Parathyroid adenoma (tissue), 2 donors: Measurements from ENCODE around the gene TRPM5.

Experiments
- H2AFZ ChIP-seq: fragments of 300-600 bp; sonication (generic); one replicate; pipeline ENCODE4 v1.7.0; 2017; ENCODE audit warnings: antibody characterized with exemption, mild to moderate bottlenecking
- H3K27ac ChIP-seq: fragments of 300-600 bp; sonication (generic); one replicate; pipeline ENCODE4 v1.7.0; 2017
- H3K27me3 ChIP-seq: fragments of 300-600 bp; sonication (generic); one replicate; pipeline ENCODE4 v1.7.0; 2017; ENCODE audit warnings: low read length; ENCODE audit not compliant: control insufficient read depth, insufficient read depth
- H3K36me3 ChIP-seq: fragments of 300-600 bp; sonication (generic); one replicate; pipeline ENCODE4 v1.7.0; 2017; ENCODE audit warnings: low read length; ENCODE audit not compliant: control insufficient read depth, insufficient read depth
- H3K4me1 ChIP-seq: fragments of 300-600 bp; sonication (generic); one replicate; pipeline ENCODE4 v1.7.0; 2017; ENCODE audit warnings: control low read depth
- H3K4me2 ChIP-seq: fragments of 300-600 bp; sonication (generic); one replicate; pipeline ENCODE4 v1.7.0; 2017; ENCODE audit warnings: low read length
- H3K4me3 ChIP-seq: fragments of 300-600 bp; sonication (generic); one replicate; pipeline ENCODE4 v1.7.0; 2017; ENCODE audit warnings: low read depth, low read length
- H3K79me2 ChIP-seq: fragments of 300-600 bp; sonication (generic); one replicate; pipeline ENCODE4 v1.7.0; 2017; ENCODE audit warnings: control low read depth
- H3K9ac ChIP-seq: fragments of 300-600 bp; sonication (generic); one replicate; pipeline ENCODE4 v1.7.0; 2017; ENCODE audit warnings: mild to moderate bottlenecking
- H3K9me3 ChIP-seq: fragments of 300-600 bp; sonication (generic); one replicate; pipeline ENCODE4 v1.7.0; 2017; ENCODE audit warnings: low read length; ENCODE audit not compliant: control insufficient read depth
- CTCF ChIP-seq: fragments of 300-600 bp; sonication (generic); IDR thresholded peaks from one replicate; pipeline ENCODE4 v1.7.0; 2017; ENCODE audit warnings: antibody characterized with exemption, mild to moderate bottlenecking
- donor health status: primary hyperparathyroidism.

The TRPM5 gene

DNA sequence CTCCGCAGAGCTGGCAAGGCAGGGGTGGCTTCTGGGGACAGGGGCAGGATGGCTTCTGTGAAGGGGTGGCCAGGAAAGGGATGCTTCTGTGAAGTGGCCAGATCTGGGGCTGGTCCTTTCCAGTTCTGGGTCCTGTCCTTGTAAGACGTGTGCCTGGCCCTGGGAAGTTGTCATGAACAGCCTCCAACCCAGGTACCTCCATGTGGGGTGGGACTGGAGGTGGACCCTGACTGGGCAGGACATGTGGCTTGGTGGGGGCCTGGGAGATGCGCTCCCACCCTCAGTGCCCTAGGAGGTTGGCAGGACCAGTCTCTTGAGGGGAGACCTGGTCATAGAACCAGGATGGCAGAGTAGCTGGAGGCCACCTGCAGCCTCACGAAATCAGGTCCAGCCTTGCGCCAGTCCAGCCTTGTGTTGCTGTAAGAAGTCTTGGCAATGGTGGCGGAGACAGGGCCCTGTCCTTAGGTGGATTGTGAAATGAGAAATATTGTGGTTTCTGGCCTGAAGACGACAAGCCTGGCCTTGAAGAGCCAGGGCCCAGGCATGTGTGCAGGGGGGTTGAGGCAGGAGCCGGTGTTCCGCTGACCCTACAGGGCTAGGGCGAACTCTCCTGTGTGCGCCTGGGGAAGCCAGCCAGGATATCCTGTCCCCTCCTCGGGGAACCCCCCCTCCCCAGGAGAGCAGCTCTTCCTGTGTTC, 3.1 kb upstream of the TRPM5 start:
- Histone ChIP-seq H3K4me1 (no peaks in the 10 kb centered on the region), H3K79me2 (peaks cover 15% of the 10 kb centered on the region), H3K9ac (no peak overlapping the region), H3K36me3 (no peaks in the 10 kb centered on the region), H3K27ac (no peak overlapping the region), H3K4me3 (no peak overlapping the region), H3K9me3 (no peaks in the 10 kb centered on the region), H3K4me2 (no peak overlapping the region), H2AFZ (no peak overlapping the region), H3K27me3 (no peaks in the 10 kb centered on the region)
- TF ChIP-seq CTCF = no peak

DNA sequence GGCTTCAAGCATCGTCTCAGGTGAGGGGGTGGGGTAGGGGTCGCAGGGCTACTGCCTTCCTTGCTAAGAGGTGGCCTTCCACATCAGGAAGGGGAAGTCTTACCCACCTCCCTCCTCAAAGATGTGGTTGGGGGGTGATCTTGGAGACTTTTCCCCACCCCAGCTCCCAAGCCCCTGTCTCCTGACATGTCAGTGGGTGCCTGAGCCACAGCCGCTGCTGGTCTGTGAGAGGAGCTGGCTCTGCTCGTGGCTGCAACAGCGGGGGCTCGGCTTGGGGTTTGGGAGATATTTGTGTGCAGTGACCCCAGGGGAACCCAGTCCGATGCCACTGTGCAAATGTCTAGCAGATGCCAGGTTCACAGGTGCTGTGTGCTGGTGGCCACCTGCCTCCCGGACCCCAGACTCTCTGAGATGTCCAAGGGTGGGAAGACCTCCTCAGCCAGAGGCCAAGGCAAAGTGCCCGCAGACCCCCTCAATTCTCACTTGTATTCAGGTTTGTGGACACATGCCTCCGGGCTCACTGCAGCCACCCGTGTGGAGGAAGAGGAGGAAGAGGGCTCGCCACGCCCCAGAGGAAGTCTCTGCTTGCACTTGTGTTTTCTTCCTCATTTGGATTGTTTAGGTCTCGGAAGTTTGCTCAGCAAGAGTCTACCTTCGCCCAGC, 2.4 kb upstream of the TRPM5 start:
- Histone ChIP-seq H3K4me3 (no peak overlapping the region), H3K9ac (no peak overlapping the region)

DNA sequence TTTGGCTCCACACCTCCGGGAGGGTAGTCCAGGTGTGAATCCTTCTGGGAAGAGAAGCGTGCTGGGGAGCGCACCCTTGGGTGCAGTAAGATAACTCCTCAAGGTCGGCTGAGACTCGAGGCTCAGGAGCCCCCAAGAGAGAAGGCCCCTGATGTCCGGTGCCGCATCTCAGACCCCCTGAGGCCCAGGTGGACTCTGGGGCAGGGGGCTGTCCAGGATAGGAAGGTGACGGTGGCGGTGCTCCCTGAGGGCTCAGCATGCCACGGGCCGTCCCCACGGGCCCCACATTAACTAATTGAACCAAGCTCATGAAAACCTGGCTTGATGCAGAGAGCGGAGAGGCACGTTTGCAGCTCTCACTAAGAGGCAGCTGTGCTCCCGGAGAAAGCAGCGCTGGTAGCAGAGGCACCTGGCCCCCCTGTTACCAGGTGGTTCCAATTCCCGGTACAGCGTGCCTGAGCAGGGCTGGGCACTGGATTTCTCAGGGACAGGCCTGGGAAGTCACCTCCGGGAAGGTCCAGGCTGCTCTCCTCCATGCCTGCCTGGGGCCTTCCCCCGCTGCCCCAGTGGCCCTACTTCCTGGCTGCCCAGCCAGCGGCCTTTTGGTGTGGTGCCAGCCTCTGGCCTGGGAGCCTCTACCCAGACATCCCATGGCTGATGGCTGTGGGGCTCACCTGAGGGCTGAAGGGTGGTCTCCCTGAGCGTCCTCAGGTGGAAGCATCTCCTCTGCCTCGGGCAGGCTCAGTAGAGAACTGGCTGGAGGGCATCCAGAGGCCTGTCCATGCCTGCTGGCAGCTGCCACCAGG, 1.6 kb upstream of the TRPM5 start:
- H3K27ac ChIP-seq = peak overlapping the region; percentile 24
- H2AFZ ChIP-seq = peak overlapping the region; percentile 42
- H3K36me3 ChIP-seq = no peaks in the 10 kb centered on the region
- H3K4me2 ChIP-seq = peak overlapping the region; percentile 80
- H3K79me2 ChIP-seq = peaks cover 15% of the 10 kb centered on the region
- TF ChIP-seq CTCF = no peak
- H3K9ac ChIP-seq = no peak overlapping the region
- no peaks in the 10 kb centered on the region for H3K9me3 ChIP-seq
- no peaks in the 10 kb centered on the region for H3K4me1 ChIP-seq
- H3K27me3 ChIP-seq = no peaks in the 10 kb centered on the region
- H3K4me3 ChIP-seq = peak overlapping the region; percentile 52

More for the DNA sequence above, 2.4 kb upstream of the TRPM5 start:
- Histone ChIP-seq H3K9me3 (no peaks in the 10 kb centered on the region), H3K27ac (no peak overlapping the region), H3K36me3 (no peaks in the 10 kb centered on the region), H3K4me1 (no peaks in the 10 kb centered on the region), H3K79me2 (peaks cover 15% of the 10 kb centered on the region), H3K4me2 (peak overlapping the region; percentile 80), H2AFZ (no peak overlapping the region), H3K27me3 (no peaks in the 10 kb centered on the region)
- no peak for TF ChIP-seq CTCF

DNA sequence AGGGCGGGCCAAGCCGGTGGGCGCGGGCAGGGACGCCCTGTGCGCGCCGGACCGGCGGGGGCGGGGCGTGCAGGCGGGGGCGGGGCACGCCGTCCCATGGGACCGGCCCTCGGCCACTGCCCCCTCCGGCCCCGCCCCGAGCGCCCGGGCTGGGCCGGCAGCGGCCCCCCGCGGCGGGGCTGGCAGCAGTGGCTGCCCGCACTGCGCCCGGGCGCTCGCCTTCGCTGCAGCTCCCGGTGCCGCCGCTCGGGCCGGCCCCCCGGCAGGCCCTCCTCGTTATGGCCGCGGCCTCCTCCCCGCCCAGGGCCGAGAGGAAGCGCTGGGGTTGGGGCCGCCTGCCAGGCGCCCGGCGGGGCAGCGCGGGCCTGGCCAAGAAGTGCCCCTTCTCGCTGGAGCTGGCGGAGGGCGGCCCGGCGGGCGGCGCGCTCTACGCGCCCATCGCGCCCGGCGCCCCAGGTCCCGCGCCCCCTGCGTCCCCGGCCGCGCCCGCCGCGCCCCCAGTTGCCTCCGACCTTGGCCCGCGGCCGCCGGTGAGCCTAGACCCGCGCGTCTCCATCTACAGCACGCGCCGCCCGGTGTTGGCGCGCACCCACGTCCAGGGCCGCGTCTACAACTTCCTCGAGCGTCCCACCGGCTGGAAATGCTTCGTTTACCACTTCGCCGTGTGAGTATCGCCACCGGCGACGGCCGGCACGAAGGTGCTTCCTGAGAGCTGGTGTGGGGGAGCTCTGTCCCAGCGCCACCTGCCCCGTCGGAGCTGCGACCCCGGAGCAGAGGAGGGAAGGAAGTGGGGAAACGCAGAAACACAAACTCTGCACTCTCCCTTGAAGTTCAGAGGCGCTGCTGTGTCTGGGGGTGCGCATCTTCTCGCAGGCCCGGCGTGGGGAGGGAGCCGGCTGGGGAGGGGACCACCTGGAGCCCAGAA, 769 bp upstream of the TRPM5 start, which contains the start of gene KCNQ1:
Gene KCNQ1 (plus strand): TSS at position 188 of the 925 bp plus-strand sequence. CDS start 91 bp downstream, at position 279.
- H3K9me3 ChIP-seq = no peaks in the 10 kb centered on the region
- no peak within 1 kb of the TSS for H3K9ac ChIP-seq
- H2AFZ ChIP-seq = peak within 1 kb of the TSS; percentile 46
- H3K27me3 ChIP-seq = no peaks in the 10 kb centered on the region
- peak within 1 kb of the TSS; percentile 52 for H3K4me3 ChIP-seq
- peak within 1 kb of the TSS; percentile 24 for H3K27ac ChIP-seq
- peak within 1 kb of the TSS; percentile 80 for H3K4me2 ChIP-seq
- H3K79me2 ChIP-seq = peaks cover 15% of the 10 kb centered on the region
- no peaks in the 10 kb centered on the region for H3K4me1 ChIP-seq
- no peak for TF ChIP-seq CTCF
- H3K36me3 ChIP-seq = no peaks in the 10 kb centered on the region
